ENCODE results near the gene PTPRJ.

PTPRJ gene

DNA sequence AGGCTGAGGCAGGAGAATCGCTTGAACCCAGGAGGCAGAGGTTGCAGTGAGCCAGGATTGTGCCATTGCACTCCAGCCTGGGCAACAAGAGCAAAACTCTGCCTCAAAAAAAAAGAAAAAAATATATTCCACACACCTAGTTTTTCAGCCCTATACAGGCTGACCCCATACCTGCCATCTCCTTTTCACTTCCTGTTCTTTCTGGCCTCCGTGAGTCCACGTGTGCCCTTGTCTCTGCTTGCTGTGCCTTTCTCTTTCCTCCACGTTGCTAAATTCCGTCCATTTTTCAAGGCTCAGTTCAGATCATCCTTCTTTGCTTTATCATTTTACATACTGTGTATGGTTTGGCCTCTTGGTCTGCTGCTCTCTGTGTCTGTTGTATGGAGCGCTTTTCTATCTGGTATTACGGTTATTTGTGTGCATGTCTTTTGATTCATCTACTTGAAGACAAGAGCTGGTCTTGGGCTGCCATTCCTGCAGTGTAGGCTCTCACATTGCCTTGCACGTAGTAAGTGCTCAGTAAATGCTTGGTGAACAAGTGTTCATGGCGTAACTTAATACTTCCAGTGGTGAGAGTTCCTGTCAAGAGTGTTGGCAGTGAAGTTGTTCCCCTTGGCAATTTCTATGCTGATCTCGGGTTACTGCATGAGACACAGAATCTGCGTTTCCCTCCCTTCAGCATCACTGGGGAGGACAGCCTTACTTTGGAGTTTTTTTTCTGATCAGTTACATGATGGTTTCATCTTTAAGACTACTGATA, 57.5 kb downstream of the PTPRJ start:
- DNase-seq (ENCODE audit: low spot score) (no peak), FAIRE-seq (no peak)

DNA sequence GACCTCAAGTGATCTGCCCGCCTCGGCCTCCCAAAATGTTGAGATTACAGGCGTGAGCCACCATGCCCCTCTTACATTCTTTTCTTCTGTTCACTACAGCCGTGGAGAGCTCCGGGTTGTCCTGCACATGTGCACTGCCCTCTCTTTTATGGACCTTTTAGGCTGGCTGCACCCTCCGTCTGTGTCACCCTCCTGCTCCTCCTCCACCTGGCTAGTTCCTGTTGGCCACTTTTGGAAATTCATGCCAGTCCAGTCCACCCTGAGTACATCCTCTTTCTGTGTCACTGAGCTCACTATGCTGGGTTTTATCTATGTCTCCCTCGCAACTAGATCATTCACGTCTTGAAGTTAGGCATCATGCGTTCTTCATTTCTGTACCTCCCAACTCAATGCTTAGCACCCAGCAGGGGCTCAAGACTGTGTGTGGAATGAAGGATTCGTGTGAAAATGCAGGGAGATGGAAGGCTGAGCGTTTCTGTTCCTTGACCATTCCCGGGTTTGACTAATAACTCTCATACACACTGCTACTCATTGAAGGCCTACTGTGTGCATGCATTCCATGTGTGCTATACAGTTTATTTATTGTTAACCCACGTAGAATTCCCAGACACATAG, 60.6 kb downstream of the PTPRJ start:
- FAIRE-seq (no peak), DNase-seq (ENCODE audit: low spot score) (no peak)

DNA sequence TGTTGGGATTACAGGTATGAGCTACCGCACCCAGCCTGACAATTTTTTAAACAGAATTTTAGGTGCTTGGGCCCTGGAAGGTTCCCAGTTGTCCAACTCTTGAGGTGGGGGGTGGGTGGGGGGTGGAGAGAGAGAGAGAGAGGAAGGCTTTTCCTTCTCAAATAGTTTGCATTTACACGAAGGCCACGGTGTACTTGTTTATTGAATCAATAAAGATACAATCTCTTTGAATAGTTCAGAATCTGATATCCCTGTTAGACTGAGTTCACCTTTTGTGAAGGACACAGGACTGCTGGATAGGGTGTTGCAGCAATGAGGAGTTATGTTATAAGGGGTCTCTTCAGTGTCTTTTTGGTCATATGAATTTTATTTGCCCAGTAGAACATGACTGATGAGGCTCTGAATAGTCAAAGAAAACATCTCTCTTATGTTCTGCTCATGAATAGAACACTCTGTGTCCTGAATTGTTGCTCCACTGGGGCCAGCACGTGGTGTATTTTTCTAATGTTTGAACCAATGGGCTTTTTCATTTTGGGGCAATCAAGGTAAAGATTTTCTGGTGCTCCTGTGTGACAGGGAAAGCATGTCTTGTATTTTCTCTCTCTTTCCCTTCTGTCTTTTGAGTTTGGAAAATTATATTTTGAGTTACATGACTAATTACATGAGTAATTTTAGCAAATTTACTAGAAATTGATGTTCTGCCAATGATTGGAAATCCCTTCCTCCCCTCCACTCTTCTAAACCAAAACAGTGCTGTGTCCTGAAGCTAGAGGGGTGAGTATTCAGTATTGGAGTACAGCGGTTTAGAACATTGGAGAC, 61.7 kb downstream of the PTPRJ start:
- FAIRE-seq: no peak

DNA sequence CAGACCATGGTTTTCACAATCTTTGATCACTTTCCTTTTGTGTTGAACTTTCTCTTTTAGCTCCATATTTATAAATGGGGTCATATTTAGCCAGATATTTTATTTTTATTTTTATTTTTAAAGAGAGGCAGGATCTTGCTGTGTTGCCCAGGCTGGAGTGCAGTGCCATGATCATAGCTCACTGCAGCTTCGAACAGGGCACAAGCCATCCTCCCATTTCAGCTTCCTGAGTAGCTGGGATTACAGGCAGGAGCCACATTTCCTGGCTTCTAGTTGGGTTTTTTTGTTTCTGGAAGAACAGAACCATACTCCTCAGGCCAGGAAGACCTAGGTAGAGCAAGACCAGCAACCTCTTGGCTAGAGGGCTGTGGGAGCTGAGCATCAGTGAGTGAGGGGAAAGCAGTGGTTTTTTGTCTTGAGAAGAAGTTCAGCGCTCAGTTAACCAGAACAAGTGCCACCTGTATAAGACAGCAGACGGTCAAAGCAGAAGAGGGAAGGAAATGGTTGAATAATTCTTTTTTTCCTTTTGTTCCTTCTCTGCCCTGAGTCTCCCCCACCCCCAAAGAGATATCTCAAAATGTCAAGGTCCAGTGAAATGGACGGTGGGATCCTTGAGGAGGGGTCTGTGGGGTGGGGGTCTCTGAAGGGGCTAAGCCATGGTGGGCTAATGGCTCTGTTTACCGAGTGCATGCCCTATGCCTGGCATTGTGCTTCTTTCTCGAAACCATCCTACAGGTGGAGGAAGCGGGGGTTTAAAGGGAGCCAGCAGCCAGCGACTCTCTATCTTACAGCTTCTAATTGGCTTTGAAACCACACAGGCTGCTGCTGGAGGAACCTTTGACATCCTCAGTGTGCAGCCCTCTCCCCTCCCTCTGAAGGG, 63.0 kb downstream of the PTPRJ start:
- FAIRE-seq: no peak
- no peak for DNase-seq (ENCODE audit: low spot score)

More for the DNA sequence above, 61.7 kb downstream of the PTPRJ start:
- DNase-seq (ENCODE audit: low spot score): no peak

DNA sequence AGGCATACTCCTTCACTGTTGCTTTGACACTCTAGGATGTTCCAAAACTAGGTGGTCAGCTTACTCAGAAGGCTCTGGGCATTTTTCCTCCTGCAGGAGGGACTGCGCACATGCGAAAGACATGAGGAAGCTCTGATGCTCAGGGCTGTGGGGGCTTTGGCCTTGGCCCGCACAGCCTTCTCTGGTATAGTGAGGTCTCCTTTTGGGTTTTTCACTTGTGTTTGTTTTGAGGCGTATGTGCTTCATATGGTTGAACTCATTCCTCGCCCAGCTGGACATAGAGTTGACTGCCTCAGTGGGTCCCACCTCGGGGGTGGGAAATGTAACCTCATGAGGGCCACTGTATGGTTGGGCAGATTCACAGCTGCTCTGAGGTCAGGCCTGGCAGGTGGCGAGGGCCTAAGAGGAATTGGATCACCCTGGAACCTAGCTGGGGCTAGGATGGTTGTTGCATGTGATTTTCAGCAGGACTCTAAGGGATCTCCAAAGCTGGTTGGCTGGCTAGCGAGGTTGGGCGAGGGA, 63.7 kb downstream of the PTPRJ start:
- no peak for DNase-seq (ENCODE audit: low spot score)
- FAIRE-seq: no peak

DNA sequence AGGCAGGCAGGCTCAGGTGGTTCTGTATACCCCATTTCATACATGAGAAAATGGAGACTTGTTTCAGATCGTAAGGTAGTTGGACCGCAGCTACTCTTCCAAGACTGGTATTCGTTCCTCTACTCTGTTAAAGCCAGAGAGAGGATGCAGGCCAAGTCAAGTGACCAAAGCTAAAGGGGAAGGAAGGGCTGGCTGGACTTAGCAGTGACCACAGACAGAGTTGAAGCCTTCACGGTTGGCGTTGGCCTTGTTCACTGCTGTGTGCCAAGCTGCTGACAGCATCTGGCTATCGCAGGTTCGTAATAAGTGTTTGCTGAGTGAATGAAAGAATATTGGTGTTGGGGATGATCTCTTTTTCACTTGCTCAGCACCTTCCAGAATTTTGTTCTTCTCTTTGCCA, 64.2 kb downstream of the PTPRJ start:
- FAIRE-seq (no peak), DNase-seq (ENCODE audit: low spot score) (no peak)

DNA sequence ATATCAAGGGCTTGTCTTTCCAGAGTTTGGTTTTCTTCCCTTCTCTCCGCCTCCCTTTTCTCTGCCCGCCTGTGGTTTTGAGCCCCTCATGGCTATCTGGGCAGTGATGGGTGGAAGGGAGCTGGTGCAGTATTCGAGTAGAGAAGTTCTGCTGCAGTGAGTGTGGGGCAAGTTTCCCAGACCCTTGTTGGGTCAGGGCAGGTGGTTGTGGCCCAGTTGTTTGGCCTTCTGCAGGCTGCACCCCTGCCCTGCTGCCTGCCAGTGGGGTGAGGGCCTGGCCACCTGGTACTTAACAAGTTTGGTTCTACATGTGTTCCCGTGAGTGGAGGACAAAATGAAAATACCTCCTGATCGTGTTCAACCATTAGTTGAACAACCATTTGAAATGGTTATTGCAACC, 65.2 kb downstream of the PTPRJ start:
- FAIRE-seq: no peak
- DNase-seq (ENCODE audit: low spot score): no peak

DNA sequence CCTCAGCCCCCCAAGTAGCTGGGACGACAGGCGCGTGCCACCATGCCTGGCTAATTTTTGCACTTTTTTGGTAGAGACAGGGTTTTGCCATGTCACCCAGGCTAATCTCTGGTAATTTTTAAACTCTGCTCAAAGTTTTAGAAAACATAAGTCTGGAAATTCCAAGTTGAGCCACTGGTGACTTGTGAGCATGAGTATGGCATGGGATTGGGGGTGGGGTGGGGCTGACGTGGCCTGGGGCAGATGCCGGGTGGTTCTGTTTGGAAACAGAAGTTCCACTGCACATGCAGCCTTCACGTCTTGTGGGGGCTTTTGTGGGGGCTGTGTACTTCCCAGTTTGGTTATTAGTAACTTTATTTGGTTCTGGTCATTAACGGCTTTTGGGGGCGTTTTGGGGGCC, 67.3 kb downstream of the PTPRJ start:
- no peak for DNase-seq (ENCODE audit: low spot score)
- no peak for FAIRE-seq

DNA sequence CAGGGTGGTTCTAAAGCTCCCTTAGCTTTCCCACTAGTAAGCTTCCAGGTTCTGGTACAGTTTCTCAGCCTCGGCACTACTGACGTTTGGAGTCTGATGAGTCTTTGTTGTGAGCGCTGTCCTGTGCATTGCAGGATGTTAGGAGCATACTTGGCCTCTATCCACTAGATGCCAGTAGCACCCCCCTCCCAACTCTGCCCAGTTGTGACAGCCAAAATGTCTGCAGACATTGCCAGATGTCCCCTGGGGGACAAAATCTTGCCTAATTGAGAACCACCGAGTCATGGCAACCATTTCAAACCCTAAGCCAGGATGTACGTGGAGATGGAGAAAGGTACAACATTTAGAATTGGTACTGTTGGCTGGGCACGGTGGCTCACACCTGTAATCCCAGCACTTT, 68.7 kb downstream of the PTPRJ start:
- FAIRE-seq: no peak

DNA sequence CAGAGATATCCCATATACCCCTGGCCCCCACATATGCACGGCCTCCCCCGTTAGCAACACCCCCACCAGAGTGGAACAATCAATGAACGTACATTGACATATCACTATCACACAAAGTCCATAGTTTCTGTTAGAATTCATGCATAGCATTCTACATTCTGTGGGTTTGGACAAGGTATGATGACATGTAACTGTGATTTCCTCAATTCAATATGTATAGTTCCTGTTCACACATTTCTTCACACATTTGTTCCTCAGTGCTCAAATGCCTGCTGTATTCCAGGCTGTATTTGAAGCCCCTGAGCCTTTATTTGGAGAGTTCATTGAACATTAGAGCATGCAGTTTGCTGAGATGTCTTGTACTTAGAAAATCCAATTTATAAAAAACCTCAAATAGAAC, 69.9 kb downstream of the PTPRJ start:
- DNase-seq (ENCODE audit: low spot score): no peak
- FAIRE-seq: no peak

More for the DNA sequence above, 68.7 kb downstream of the PTPRJ start:
- no peak for DNase-seq (ENCODE audit: low spot score)

DNA sequence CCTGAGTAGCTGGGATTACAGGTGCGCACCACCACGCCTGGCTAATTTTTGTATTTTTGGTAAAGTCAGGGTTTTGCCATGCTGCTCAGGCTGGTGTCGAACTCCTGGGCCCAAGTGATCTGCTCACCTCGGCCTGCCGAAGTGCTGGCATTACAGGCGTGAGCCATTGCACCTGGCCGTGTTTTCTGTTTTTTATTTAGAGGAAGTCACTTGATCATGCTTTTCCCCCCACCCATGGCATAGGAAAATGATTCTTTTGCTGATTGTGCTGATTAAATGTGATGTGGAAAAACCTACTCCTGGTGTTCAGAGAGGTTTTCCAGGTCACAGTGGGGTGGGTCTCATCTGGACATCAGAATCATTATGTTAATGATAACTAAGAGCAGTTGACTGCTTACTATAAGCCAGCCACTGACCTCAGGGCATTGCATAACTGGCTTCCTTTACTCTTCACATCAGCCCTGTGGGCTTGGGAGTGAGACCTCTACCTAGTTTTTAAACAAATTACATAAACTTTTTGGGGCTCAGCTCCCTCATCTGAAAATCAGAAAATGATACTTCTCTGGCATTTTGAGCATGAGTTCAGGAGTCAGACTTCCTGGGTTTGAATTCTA, 71.0 kb downstream of the PTPRJ start:
- DNase-seq (ENCODE audit: low spot score): no peak
- no peak for FAIRE-seq

DNA sequence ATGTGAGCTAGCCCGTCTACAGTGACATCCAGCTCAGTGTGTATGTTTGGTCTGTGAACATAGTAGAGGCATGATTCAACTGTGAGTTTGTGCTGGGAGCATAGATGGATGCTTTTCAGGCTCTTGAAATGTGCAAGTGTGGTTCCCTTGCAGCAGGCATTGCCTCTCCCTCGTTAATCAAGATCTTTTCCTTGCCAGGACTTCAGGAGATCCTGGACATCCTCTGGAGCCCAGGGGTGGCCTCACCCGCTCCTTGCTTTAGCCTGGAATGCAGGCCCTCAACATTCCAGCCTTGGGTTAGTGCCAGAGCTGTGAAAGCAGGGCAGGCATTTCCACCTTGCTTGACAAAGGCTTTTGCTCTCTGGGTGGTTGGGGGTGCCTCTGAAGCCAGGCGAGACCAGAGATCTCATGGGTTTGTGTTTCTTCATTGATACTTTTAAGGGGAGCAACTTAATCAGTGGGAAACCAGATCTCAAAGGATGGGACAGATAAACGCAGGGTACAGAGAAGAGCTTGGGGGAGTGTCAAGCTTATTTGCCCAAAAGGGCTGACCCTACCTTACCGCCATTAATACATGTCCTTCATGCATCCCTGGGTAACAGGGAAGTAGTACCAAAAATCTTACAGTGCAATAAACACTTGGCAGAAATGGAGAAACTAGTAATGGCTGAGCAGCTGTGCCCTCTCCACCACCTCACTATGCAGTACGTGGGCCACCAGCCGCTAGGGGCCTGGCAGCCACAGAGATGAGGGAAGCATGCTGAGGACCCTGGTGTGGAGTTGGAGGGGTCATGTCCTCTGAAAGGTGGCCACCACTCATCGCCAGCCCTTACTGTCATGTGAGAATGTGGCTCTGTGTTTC, 72.1 kb downstream of the PTPRJ start:
- FAIRE-seq (no peak), DNase-seq (ENCODE audit: low spot score) (peak; percentile 59)

DNA sequence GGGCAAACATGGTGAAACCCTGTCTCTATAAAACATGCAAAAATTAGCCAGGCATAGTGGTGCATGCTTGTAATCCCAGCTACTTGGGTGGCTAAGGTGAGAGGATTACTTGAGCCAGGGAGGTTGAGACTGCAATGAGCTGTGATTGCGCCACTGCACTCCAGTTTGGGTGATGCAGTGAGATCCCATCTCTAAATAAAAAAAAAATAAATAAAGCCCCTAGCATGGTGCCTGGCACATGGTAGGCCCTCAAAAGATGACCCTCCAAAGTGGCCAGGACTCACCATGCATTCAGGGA, 74.6 kb downstream of the PTPRJ start:
- FAIRE-seq (no peak), DNase-seq (ENCODE audit: low spot score) (no peak)

DNA sequence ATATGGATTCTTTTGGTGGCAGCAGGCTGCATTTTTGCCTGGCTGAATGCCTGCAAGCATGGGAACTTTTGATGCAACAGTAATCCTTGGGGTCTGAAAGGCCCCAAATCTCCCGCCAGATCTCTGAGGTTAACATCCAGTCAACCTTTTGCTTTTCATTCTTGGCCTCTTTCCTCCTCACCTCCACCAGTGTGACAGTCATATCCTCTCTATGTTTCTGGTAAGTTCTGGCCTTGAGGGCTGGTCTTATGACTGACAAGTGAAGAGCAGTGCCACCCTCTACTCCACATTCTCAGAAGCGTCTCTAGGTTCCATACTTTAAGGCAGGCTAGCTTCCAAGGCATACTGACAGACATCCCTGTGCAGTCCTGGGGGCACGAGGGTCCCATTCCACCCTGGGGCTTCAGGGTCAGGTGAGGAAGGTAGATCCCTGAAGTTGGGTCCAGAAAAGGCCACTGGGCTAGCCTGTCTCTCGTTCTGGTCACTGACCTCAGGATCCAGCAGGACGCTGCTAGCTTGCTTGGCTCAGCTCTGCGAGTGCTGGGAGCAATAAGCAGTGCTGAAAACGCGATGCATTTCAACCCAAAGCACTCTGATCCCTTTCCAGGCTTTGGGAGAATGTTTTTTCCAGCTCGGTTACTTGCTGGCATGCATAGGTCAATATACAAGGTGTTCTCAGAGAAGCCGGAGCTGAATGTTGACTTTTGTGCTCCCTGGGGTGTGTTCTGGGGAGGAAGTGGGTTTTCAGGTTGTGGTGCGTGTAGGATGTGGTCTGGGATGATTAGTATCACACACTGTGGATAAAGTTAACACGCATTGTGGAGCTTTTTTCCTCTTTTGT, 75.2 kb downstream of the PTPRJ start:
- no peak for FAIRE-seq
- peak; percentile 40 for DNase-seq (ENCODE audit: low spot score)

DNA sequence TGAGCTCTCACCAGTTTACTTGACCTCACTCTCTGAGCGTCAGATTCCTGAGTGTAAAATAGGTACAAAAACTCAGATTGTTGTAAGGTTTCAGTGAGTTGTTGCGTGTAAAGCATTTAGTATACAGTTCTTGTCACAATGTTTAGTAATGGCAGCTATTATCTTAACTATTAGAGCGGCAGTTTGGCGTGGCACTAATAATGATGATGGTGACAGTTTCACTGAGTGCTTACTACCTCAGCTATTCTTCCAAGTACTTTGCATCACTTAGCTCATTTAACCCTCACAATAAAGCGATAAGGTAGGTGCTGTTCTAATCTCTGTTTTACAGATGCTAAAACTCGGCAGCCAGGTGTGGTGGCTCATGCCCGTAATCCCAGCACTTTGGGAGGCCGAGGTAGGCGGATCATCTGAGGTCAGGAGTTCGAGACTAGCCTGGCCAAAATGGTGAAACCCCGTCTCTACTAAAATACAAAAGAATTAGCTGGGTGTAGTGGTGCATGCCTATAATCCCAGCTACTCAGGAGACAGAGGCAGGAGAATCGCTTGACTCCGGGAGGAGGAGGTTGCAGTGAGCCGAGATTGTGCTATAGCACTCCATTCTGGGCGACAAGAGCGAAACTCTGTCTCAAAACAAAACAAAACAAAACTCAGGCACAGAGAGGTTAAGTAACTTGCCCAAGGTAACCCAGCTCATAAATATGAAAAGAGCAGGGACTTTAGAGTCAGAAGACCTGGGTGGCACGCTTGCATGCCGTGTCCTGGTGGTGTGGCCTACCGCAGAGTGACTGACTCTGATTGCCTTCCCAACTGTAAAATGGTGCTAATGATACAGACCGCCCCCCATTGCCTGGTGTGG, 76.2 kb downstream of the PTPRJ start:
- FAIRE-seq (no peak), DNase-seq (ENCODE audit: low spot score) (no peak)

DNA sequence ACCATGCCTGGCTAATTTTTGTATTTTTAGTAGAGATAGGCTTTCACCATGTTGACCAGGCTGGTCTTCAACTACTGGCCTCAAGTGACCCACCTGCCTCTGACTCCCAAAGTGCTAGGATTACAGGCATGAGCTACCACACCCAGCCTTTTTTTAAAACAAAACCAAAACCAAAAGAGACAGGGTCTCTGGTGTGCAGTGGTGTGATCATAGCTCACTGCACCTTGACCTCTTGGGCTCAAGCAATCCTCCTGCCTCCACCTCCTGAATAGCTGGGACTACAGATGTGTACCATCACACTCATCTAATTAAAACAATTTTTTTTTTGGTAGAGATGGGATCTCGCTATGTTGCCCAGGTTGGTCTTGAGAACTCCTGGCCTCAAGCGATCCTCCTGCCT, 77.7 kb downstream of the PTPRJ start:
- FAIRE-seq (no peak), DNase-seq (ENCODE audit: low spot score) (no peak)

DNA sequence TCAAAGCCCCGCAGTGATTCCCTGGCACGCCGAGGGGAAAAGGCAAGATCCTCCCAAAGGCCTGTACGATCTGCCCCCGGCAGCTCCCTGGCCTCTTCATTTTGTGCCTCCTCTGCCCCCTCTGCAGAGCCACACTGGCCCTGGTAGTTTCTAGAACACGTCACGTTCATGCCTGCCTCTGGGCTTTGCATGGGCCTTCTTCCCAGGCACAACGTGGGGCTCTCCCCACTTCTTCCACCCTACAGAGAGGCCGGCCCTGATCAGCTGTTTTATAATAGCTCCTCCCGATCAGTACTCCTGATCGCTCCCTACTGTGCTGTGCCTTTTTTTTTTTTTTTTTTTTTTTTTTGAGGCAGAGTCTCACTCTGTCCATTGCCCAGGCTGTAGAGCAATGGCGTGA, 78.4 kb downstream of the PTPRJ start:
- no peak for DNase-seq (ENCODE audit: low spot score)

DNA sequence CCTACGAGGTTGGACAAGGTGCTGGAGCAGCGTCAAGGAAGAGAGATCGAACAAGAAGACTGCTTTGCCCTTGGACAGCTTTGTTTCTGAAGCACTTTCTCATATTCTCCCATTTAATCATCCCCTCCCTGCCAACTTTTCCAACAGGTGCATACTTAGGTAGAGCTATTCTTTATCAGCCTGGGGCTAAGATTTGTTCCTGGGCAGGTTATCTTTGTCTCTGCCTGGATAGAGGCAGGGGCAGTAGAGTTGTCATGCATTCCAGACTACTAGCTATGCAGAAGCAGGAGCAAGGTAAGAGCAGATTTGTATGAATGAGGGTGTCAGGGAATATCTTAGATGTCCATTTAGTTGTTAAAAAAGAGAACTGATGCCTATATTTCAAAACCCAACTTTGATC, 82.3 kb downstream of the PTPRJ start:
- FAIRE-seq (no peak), DNase-seq (ENCODE audit: low spot score) (no peak)

More for the DNA sequence above, 78.4 kb downstream of the PTPRJ start:
- no peak for FAIRE-seq

Data from urothelium cell line (cell line).